Common myeloid progenitor, CD34-positive (primary cell): ENCODE measurements around the gene ENPP3.

Source experiments
- CTCF ChIA-PET: fragments of 350-600 bp; sonication (Branson Sonifier 250); formaldehyde crosslinking; loops from one replicate; lab custom pipeline; 2021; ENCODE audit warnings: antibody characterized with exemption; lab: Charles Lee
- POLR2A ChIA-PET: fragments of 350-600 bp; sonication (Branson Sonifier 250); formaldehyde crosslinking; loops from one replicate; lab custom pipeline; 2021; ENCODE audit warnings: antibody characterized with exemption; lab: Charles Lee
- DNase-seq, 3 donors: peaks; one replicate each; pipeline versions ENCODE4 v3.0.0 to v3.0.0-alpha.2; 2013
- H3K27ac ChIP-seq, 2 experiments: 1 replicate in 1 of 2; 2 replicates in 1 of 2; pipeline ENCODE4 v1.7.0; 2013; ENCODE audit warnings: inconsistent platforms in 2 of 2, low read length in 2 of 2, mild to moderate bottlenecking in 2 of 2, low read depth in 1 of 2, moderate library complexity in 1 of 2; ENCODE audit not compliant: severe bottlenecking in 2 of 2, insufficient read depth in 1 of 2, poor library complexity in 1 of 2
- H3K27me3 ChIP-seq, 5 experiments: replicated peaks in 2 of 5; 1 replicate in 3 of 5; 2 replicates in 2 of 5; pipeline versions ENCODE4 v1.6.1 to v1.7.0; 2013; ENCODE audit warnings: low read length in 4 of 5, mild to moderate bottlenecking in 2 of 5, moderate library complexity in 2 of 5, inconsistent platforms in 1 of 5; ENCODE audit not compliant: insufficient read depth in 5 of 5, control insufficient read depth in 4 of 5
- H3K36me3 ChIP-seq, 4 experiments: 1 replicate in 2 of 4; 2 replicates in 2 of 4; pipeline versions ENCODE4 v1.6.1 to v1.7.0; 2013; ENCODE audit warnings: low read length in 3 of 4, control low read depth in 1 of 4, mild to moderate bottlenecking in 1 of 4; ENCODE audit not compliant: control insufficient read depth in 4 of 4, insufficient read depth in 4 of 4
- H3K4me1 ChIP-seq, 4 experiments: 1 replicate in 3 of 4; 2 replicates in 1 of 4; pipeline versions ENCODE4 v1.6.1 to v1.7.1; 2013; ENCODE audit warnings: low read length in 3 of 4, mild to moderate bottlenecking in 3 of 4, control low read depth in 1 of 4, inconsistent platforms in 1 of 4, moderate library complexity in 1 of 4; ENCODE audit not compliant: control insufficient read depth in 4 of 4, insufficient read depth in 4 of 4; ENCODE audit errors: control extremely low read depth in 1 of 4
- H3K4me3 ChIP-seq, 7 experiments: 1 replicate in 4 of 7; 2 replicates in 3 of 7; pipeline versions ENCODE4 v1.5.1 to v1.7.0; 2013; ENCODE audit warnings: mild to moderate bottlenecking in 7 of 7, low read length in 6 of 7, moderate library complexity in 6 of 7, inconsistent platforms in 2 of 7, low read depth in 2 of 7, control low read depth in 1 of 7; ENCODE audit not compliant: insufficient read depth in 4 of 7, control insufficient read depth in 1 of 7; ENCODE audit errors: extremely low read depth in 1 of 7
- H3K9me3 ChIP-seq, 5 experiments: 1 replicate in 4 of 5; 2 replicates in 1 of 5; pipeline versions ENCODE4 v1.6.1 to v1.7.1; 2013; ENCODE audit warnings: low read length in 4 of 5, mild to moderate bottlenecking in 2 of 5, inconsistent platforms in 1 of 5, low read depth in 1 of 5, moderate library complexity in 1 of 5; ENCODE audit not compliant: control insufficient read depth in 4 of 5, insufficient read depth in 2 of 5; ENCODE audit errors: control extremely low read depth in 1 of 5
- WGBS: methylation state at CpG from one replicate; pipeline ENCODE4 v1.1.5; 2013; ENCODE audit not compliant: insufficient coverage; 5-methylcytosine and 5-hydroxymethylcytosine counted together

The ENPP3 gene

GRCh38 chr6:131791476-131791875 is 154.4 kb downstream of the ENPP3 start:
- Histone ChIP-seq H3K4me1 (no peaks in the 10 kb centered on the region), H3K9me3 (peaks cover 0 to 2% (median 0%) of the 10 kb centered on the region in 5 experiments), H3K27me3 (peaks cover 0 to 9% (median 0%) of the 10 kb centered on the region in 5 experiments), H3K36me3 (no peaks in the 10 kb centered on the region), H3K27ac (no peak overlapping the region), H3K4me3 (no peak overlapping the region)
- POLR2A ChIA-PET: no interaction called here
- no peak for DNase-seq
- 100% methylated on average over 3 of the region's 5 CpGs for WGBS
- CTCF ChIA-PET: no interaction called here

- Histone ChIP-seq H3K27me3 (peaks cover 0 to 9% (median 0%) of the 10 kb centered on the region in 5 experiments), H3K4me1 (no peaks in the 10 kb centered on the region), H3K27ac (no peak overlapping the region), H3K36me3 (no peaks in the 10 kb centered on the region), H3K4me3 (no peak overlapping the region), H3K9me3 (no peaks in the 10 kb centered on the region)
- ChIA-PET CTCF (no interaction called here), POLR2A (no interaction called here)
- no peak for DNase-seq
- WGBS: 85% methylated on average over 6 of the region's 6 CpGs
These were observed 155.0 kb downstream of the ENPP3 start for GRCh38 chr6:131792091-131792496.

GRCh38 chr6:131795366-131795765 is 158.3 kb downstream of the ENPP3 start:
- Histone ChIP-seq H3K36me3 (no peaks in the 10 kb centered on the region), H3K27ac (no peak overlapping the region), H3K27me3 (peaks cover 0 to 3% (median 0%) of the 10 kb centered on the region in 5 experiments), H3K4me3 (no peak overlapping the region), H3K9me3 (peaks cover 0 to 2% (median 0%) of the 10 kb centered on the region in 5 experiments), H3K4me1 (no peaks in the 10 kb centered on the region)
- POLR2A ChIA-PET: no interaction called here
- no CpG with 5 or more reads among the region's 2 CpGs for WGBS
- CTCF ChIA-PET: no interaction called here
- DNase-seq: no peak
